CD4-positive, alpha-beta T cell (primary cell): ENCODE measurements around the gene RINT1. TPM values are rescaled to one million over a fixed set of nuclear protein-coding genes. Genes with fewer than 3 reads are reported as not detected.

Source experiments
- ATAC-seq: fragments of 200-7000 bp; cut with Tn5 transposase; one replicate; pipeline ENCODE4 v1.10.0; 2022; ENCODE audit warnings: mild to moderate bottlenecking; ENCODE audit not compliant: poor library complexity
- CTCF ChIA-PET: fragments of 350-600 bp; sonication (Branson Sonifier 250); formaldehyde crosslinking; loops from one replicate; lab custom pipeline; 2021; ENCODE audit warnings: antibody characterized with exemption, inconsistent platforms; lab: Charles Lee
- POLR2A ChIA-PET: fragments of 350-600 bp; sonication (Branson Sonifier 250); formaldehyde crosslinking; loops from one replicate; lab custom pipeline; 2021; ENCODE audit warnings: antibody characterized with exemption, inconsistent platforms; lab: Charles Lee
- DNase-seq, 14 experiments: peaks; one replicate each; pipeline ENCODE4 v3.0.0-alpha.2; 2013 to 2020; ENCODE audit warnings: mixed read lengths in 2 of 14
- H3K27ac ChIP-seq, 2 donors: one replicate each; pipeline versions ENCODE4 v1.5.1 to v1.7.0; 2013; ENCODE audit warnings: low read length in 2 of 2, low read depth in 1 of 2, mild to moderate bottlenecking in 1 of 2
- H3K27me3 ChIP-seq, 2 experiments: 1 replicate in 1 of 2; 2 replicates in 1 of 2; pipeline versions ENCODE4 v1.6.1 to v1.7.0; 2013; ENCODE audit warnings: low read length in 2 of 2, control low read depth in 1 of 2, mild to moderate bottlenecking in 1 of 2, moderate library complexity in 1 of 2; ENCODE audit not compliant: insufficient read depth in 2 of 2, control insufficient read depth in 1 of 2
- H3K36me3 ChIP-seq: one replicate; pipeline ENCODE4 v1.6.1; 2013; ENCODE audit warnings: low read length, control low read depth; ENCODE audit not compliant: insufficient read depth
- H3K4me1 ChIP-seq: one replicate; pipeline ENCODE4 v1.6.1; 2013; ENCODE audit warnings: low read length, control low read depth; ENCODE audit not compliant: insufficient read depth
- H3K4me3 ChIP-seq: one replicate; pipeline ENCODE4 v1.5.1; 2013; ENCODE audit warnings: mild to moderate bottlenecking, low read length, moderate library complexity
- H3K9me3 ChIP-seq, 2 experiments: 1 replicate in 1 of 2; 2 replicates in 1 of 2; pipeline versions ENCODE4 v1.6.1 to v1.7.0; 2013; ENCODE audit warnings: low read length in 2 of 2, mild to moderate bottlenecking in 2 of 2, control low read depth in 1 of 2, moderate library complexity in 1 of 2; ENCODE audit not compliant: control insufficient read depth in 1 of 2, insufficient read depth in 1 of 2
- H3K27ac Mint-ChIP-seq: one replicate; pipeline ENCODE4 v1.8.0; 2020; ENCODE audit warnings: mixed read lengths
- H3K27me3 Mint-ChIP-seq: one replicate; pipeline ENCODE4 v1.8.0; 2021; ENCODE audit warnings: mixed read lengths
- H3K36me3 Mint-ChIP-seq: one replicate; pipeline ENCODE4 v1.8.0; 2021; ENCODE audit warnings: low read depth, mixed read lengths
- H3K4me1 Mint-ChIP-seq: one replicate; pipeline ENCODE4 v1.8.0; 2021; ENCODE audit warnings: low read depth, mixed read lengths
- H3K4me3 Mint-ChIP-seq: one replicate; pipeline ENCODE4 v1.8.0; 2020; ENCODE audit warnings: mild to moderate bottlenecking, mixed read lengths
- H3K9me3 Mint-ChIP-seq: one replicate; pipeline ENCODE4 v1.8.0; 2020; ENCODE audit warnings: mixed read lengths
- intact Hi-C, 2 experiments: fragments of 100-400 bp; cut with DNase I in 1 of 2; cut with micrococcal nuclease in 1 of 2; formaldehyde crosslinking; loops; one replicate each; pipeline versions ENCODE4 v1.15.1 to v1.9.0; 2023 to 2025; cut with DNase I, micrococcal nuclease
- total RNA-seq, 174 experiments: library from RNA in 2 of 174; stranded (reverse) in 2 of 174; gene quantifications; one replicate each; pipeline ENCODE4 v1.2.3 and lab custom pipeline; 2021 to 2026
- TF ChIP-seq, protein P1 (sequence below): fragments of 200-600 bp; IDR thresholded peaks from one replicate; pipeline ENCODE4 v1.8.0; 2022; ENCODE audit warnings: antibody characterized with exemption, mild to moderate bottlenecking

RINT1 gene
- total RNA-seq, 2 experiments from 2014 or later: 38.0 to 39.5 TPM

DNA sequence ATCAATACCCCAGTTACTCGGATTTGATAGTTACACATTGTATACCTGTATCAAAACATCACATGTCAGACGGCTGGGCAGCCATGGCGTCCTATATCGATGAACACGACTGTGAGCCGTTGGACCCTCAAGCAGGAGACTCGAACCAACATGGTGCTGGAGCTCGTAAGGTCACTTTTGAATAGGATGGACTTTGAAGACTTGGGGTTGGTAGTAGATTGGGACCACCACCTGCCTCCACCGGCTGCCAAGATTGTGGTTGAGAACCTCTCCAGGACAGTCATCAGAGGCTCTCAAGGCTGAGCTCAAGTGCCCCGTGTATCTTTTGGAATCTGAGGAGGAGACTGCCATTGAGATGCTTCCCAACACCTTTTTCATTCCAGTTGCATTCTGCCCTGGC is 1.9 kb upstream of the RINT1 start:
- DNase-seq (no peak), ATAC-seq (no peak)
- H3K27me3 Mint-ChIP-seq: no peaks in the 10 kb centered on the region
- intact Hi-C loops: loop anchor here (2.0 to 10.0 kb wide), 4 partner anchors 505 to 1323 kb away; partner anchors contain the start of genes ORC5 (in 1 of the 2) and SYPL1 (in 1 of the 2)
- Histone ChIP-seq H3K27me3 (no peaks in the 10 kb centered on the region), H3K4me1 (peaks cover 31% of the 10 kb centered on the region), H3K9me3 (no peaks in the 10 kb centered on the region), H3K27ac (no peak overlapping the region), H3K36me3 (peaks cover 9% of the 10 kb centered on the region), H3K4me3 (no peak overlapping the region)
- POLR2A ChIA-PET: no interaction called here
- peaks cover 22% of the 10 kb centered on the region for H3K36me3 Mint-ChIP-seq
- peak overlapping the region; percentile 49 for H3K4me3 Mint-ChIP-seq
- peak overlapping the region; percentile 49 for H3K27ac Mint-ChIP-seq
- H3K4me1 Mint-ChIP-seq: peaks cover 44% of the 10 kb centered on the region
- TF ChIP-seq, protein P1, sequence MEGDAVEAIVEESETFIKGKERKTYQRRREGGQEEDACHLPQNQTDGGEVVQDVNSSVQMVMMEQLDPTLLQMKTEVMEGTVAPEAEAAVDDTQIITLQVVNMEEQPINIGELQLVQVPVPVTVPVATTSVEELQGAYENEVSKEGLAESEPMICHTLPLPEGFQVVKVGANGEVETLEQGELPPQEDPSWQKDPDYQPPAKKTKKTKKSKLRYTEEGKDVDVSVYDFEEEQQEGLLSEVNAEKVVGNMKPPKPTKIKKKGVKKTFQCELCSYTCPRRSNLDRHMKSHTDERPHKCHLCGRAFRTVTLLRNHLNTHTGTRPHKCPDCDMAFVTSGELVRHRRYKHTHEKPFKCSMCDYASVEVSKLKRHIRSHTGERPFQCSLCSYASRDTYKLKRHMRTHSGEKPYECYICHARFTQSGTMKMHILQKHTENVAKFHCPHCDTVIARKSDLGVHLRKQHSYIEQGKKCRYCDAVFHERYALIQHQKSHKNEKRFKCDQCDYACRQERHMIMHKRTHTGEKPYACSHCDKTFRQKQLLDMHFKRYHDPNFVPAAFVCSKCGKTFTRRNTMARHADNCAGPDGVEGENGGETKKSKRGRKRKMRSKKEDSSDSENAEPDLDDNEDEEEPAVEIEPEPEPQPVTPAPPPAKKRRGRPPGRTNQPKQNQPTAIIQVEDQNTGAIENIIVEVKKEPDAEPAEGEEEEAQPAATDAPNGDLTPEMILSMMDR: no peak
- CTCF ChIA-PET: no interaction called here
- H3K9me3 Mint-ChIP-seq: no peaks in the 10 kb centered on the region

DNA sequence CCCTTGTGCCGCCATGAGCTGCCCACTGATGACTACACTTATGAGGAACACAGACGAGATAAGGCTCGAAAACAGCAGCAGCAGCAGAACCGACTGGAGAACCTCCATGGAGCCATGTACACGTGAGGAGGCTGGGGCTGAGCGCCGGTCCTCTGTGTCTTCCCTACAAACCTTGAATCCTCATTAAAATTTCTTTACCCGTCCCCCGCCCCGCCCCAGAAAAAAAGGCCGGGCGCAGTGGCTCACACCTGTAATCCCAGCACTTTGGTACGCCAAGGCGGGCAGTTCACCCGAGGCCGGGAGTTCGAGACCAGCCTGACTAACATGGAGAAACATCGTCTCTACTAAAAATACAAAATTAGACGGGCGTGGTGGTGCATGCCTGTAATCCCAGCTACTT is 1.5 kb upstream of the RINT1 start:
- Mint-ChIP-seq H3K4me3 (peak overlapping the region; percentile 49), H3K27ac (peak overlapping the region; percentile 49), H3K36me3 (peaks cover 23% of the 10 kb centered on the region), H3K27me3 (no peaks in the 10 kb centered on the region), H3K4me1 (peaks cover 44% of the 10 kb centered on the region), H3K9me3 (no peaks in the 10 kb centered on the region)
- no peak overlapping the region for H3K4me3 ChIP-seq
- no peak overlapping the region for H3K27ac ChIP-seq
- H3K27me3 ChIP-seq: no peaks in the 10 kb centered on the region
- TF ChIP-seq, protein P1: no peak
- no peak for ATAC-seq
- H3K9me3 ChIP-seq: no peaks in the 10 kb centered on the region
- peaks cover 34% of the 10 kb centered on the region for H3K4me1 ChIP-seq
- POLR2A ChIA-PET: no interaction called here
- intact Hi-C loops: loop anchor here (2.0 to 10.0 kb wide), 4 partner anchors 504 to 1323 kb away; partner anchors contain the start of genes ORC5 (in 1 of the 2) and SYPL1 (in 1 of the 2)
- CTCF ChIA-PET: no interaction called here
- no peak for DNase-seq
- peaks cover 9% of the 10 kb centered on the region for H3K36me3 ChIP-seq

DNA sequence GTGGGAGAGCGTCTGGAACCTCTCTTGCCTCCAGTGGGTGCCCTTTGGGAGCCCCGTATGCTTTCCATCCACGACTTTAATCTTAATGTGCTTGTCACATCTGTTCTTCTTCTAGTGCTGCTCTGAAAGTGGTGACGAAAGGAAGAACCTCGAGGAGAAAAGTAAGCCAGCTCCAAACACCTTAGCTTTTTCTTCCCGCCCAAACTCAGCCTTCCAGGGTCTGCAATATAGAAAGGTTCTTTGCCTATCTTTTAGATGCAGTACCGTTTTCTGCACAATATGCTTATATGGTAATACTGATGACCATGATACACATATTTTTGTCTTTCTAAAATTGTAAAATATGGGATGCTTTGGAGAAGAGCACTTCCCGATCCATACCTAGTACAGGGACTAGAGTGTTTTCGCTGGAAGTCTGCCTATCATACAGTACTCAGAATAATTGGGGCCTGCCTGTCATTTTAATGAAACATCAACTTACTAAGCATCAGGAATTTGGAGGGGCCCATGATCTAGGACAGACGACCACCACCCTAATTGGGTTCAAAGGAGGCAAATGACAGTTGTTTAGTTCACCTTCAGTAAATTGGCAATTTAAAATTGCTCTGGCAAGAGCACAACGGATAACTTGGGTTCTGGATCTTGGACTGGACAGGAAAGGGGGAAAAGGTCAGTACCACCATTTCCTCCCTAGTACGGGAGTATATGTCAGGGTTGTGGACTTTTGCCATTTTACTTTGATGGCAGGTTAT is 884 bp downstream of the RINT1 start:
- peaks cover 28% of the 10 kb centered on the region for H3K36me3 ChIP-seq
- no peaks in the 10 kb centered on the region for H3K9me3 Mint-ChIP-seq
- H3K27ac Mint-ChIP-seq: peak overlapping the region; percentile 87
- TF ChIP-seq, protein P1: no peak
- no peaks in the 10 kb centered on the region for H3K27me3 Mint-ChIP-seq
- H3K36me3 Mint-ChIP-seq: peaks cover 37% of the 10 kb centered on the region
- peak overlapping the region; percentile 82 for H3K4me3 ChIP-seq
- peak overlapping the region; percentile 85 to 89 for H3K27ac ChIP-seq
- DNase-seq (no peak), ATAC-seq (no peak)
- H3K27me3 ChIP-seq: no peaks in the 10 kb centered on the region
- no peaks in the 10 kb centered on the region for H3K9me3 ChIP-seq
- intact Hi-C loops: loop anchor here in 1 of 2 experiments (5.0 to 10.0 kb wide), 3 partner anchors 502 to 1326 kb away; partner anchors contain the start of genes ORC5 and SYPL1
- ChIA-PET POLR2A (interaction anchor here (0.6 to 2.0 kb wide), 7 partner anchors 13 to 1635 kb away, joined by 3 to 12 read pairs (median 5); partner anchors contain the start of gene HBP1), CTCF (interaction anchor here (1.4 to 2.1 kb wide), 3 partner anchors 10 to 13 kb away, joined by 3 to 10 read pairs (median 7); no protein-coding TSS in a partner anchor)
- peaks cover 44% of the 10 kb centered on the region for H3K4me1 Mint-ChIP-seq
- H3K4me3 Mint-ChIP-seq: peak overlapping the region; percentile 94
- H3K4me1 ChIP-seq: peaks cover 35% of the 10 kb centered on the region
